Measurements from ENCODE around the gene CYP39A1.

DNA sequence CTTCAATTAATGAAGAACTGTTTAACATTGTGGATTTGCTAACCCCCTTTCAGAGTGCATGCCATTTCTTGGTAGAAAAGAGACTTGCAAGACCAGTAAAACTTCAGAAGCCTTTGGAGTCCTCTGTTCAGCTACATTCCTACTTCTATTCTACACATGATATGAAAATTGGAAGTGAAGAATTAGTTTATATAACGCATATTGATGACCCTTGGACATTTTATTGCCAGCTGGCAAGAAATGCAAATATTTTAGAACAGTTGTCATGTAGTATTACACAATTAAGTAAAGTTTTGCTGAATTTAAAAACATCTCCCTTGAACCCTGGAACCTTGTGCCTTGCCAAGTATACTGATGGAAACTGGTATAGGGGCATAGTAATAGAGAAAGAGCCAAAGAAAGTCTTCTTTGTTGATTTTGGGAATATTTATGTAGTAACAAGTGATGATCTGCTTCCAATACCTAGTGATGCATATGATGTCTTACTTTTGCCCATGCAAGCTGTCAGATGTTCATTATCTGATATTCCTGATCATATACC lies 38.4 kb upstream of the CYP39A1 start:
- TF ChIP-seq POLR2A (IDR thresholded peaks at IDR 0.05; ENCODE audit: low read depth, low read length) = no peak
- TF ChIP-seq TAF1 (IDR thresholded peaks at IDR 0.05; ENCODE audit: borderline replicate concordance, low read depth, low read length) = no peak
- no peak for TF ChIP-seq POLR2AphosphoS5 (IDR thresholded peaks at IDR 0.05; ENCODE audit: low read depth, low read length)

Data from GM12892 (cell line).